HepG2 (cell line): Measurements from ENCODE around the gene RABGAP1L. TPM values are rescaled to one million over a fixed set of nuclear protein-coding genes. Genes with fewer than 3 reads are reported as not detected.

Experiments
- ATAC-seq: fragments of 200-7000 bp; cut with Tn5 transposase; 3 replicates; pipeline ENCODE4 v1.9.1; 2020; ENCODE audit warnings: mild to moderate bottlenecking, moderate library complexity
- BruUV-seq: library from RNA; stranded (reverse); fragments of 400-500 nt; replicated peaks from 2 replicates; lab custom pipeline; 2021; lab: Mats Ljungman, UMichigan
- CTCF ChIA-PET: fragments of 300-600 bp; formaldehyde crosslinking; extraction: SDS; loops from one replicate; lab custom pipeline; 2021; ENCODE audit warnings: low total read pairs, inconsistent platforms, low intra/inter-chr PET ratio; lab: Yijun Ruan, JAX
- POLR2A ChIA-PET: fragments of 350-600 bp; sonication (Branson Sonifier 250); formaldehyde crosslinking; loops from one replicate; lab custom pipeline; 2020; ENCODE audit warnings: antibody characterized with exemption, inconsistent platforms; lab: Yijun Ruan, JAX
- DNase-seq: peaks from one replicate; pipeline ENCODE4 v3.0.0-alpha.2; 2015; ENCODE audit warnings: low spot score
- FAIRE-seq: peaks from 3 replicates; lab custom pipeline; 2011; peaks lifted over from hg19 to GRCh38; lab: Jason Lieb, UNC
- H2AFZ ChIP-seq: one replicate; pipeline ENCODE4 v1.6.1; 2011; ENCODE audit warnings: low read length, inconsistent platforms
- H3K27ac ChIP-seq: fragments of 300-600 bp; 3 replicates; pipeline ENCODE4 v1.8.0; 2011; ENCODE audit warnings: mixed run types, mild to moderate bottlenecking, mixed read lengths, low read length, inconsistent platforms; ENCODE audit not compliant: insufficient read depth; ENCODE audit errors: extremely low read length
- H3K27me3 ChIP-seq, 2 experiments: fragments of 200-600 bp in 1 of 2; 2 replicates in 1 of 2; 3 replicates in 1 of 2; pipeline versions ENCODE4 v1.6.0 to v1.8.0; 2011; ENCODE audit warnings: low read length in 2 of 2, mild to moderate bottlenecking in 2 of 2, moderate library complexity in 2 of 2, inconsistent platforms in 1 of 2; ENCODE audit not compliant: insufficient read depth in 2 of 2, control insufficient read depth in 1 of 2
- H3K36me3 ChIP-seq, 2 experiments: fragments of 200-600 bp in 1 of 2; replicated peaks in 1 of 2; 2 replicates in 1 of 2; 3 replicates in 1 of 2; pipeline versions ENCODE4 v1.5.1 to v1.8.0; 2011; ENCODE audit warnings: low read length in 2 of 2, inconsistent platforms in 1 of 2; ENCODE audit not compliant: insufficient read depth in 2 of 2, control insufficient read depth in 1 of 2
- H3K4me1 ChIP-seq: 2 replicates; pipeline ENCODE4 v1.5.1; 2012; ENCODE audit warnings: low read length, inconsistent platforms; ENCODE audit not compliant: insufficient read depth
- H3K4me2 ChIP-seq: 2 replicates; pipeline ENCODE4 v1.6.0; 2011; ENCODE audit warnings: low read depth, low read length, inconsistent platforms
- H3K4me3 ChIP-seq, 3 experiments: fragments of 200-600 bp in 1 of 3; sonication (generic), shearing (Covaris generic) in 1 of 3; replicated peaks in 1 of 3; 2 replicates each; pipeline ENCODE4 v1.5.1; 2011 to 2016; ENCODE audit warnings: low read length in 3 of 3, inconsistent platforms in 2 of 3, low read depth in 2 of 3, mild to moderate bottlenecking in 2 of 3, control low read depth in 1 of 3, mixed read lengths in 1 of 3; ENCODE audit not compliant: insufficient read depth in 1 of 3
- H3K79me2 ChIP-seq: one replicate; pipeline ENCODE4 v1.6.1; 2011; ENCODE audit warnings: low read length, inconsistent platforms; ENCODE audit not compliant: insufficient read depth
- H3K9ac ChIP-seq: 2 replicates; pipeline ENCODE4 v1.6.0; 2011; ENCODE audit warnings: mild to moderate bottlenecking, low read depth, low read length, inconsistent platforms; ENCODE audit not compliant: insufficient read depth
- H3K9me3 ChIP-seq: 2 replicates; pipeline ENCODE4 v1.5.1; 2012; ENCODE audit warnings: mild to moderate bottlenecking, low read length
- H4K20me1 ChIP-seq: 2 replicates; pipeline ENCODE4 v1.6.0; 2011; ENCODE audit warnings: inconsistent platforms, mild to moderate bottlenecking, low read length, moderate library complexity; ENCODE audit not compliant: insufficient read depth
- CAMTA2 ChIP-seq: sonication (generic); formaldehyde crosslinking; IDR thresholded peaks from 2 replicates; pipeline ENCODE4 v1.4.0; 2020; ENCODE audit warnings: mild to moderate bottlenecking, missing genetic modification reagents, borderline replicate concordance
- CEBPG ChIP-seq: IDR thresholded peaks from 2 replicates; pipeline ENCODE4 v1.6.1; 2016
- HOXA5 ChIP-seq: sonication (generic); formaldehyde crosslinking; IDR thresholded peaks from 2 replicates; pipeline ENCODE4 v1.4.0; 2020; ENCODE audit warnings: missing genetic modification reagents
- JUNB ChIP-seq: sonication (generic); formaldehyde crosslinking; IDR thresholded peaks from 2 replicates; pipeline ENCODE4 v1.8.0; 2022; ENCODE audit warnings: missing genetic modification reagents, mild to moderate bottlenecking, borderline replicate concordance
- SKIL ChIP-seq: sonication (generic); formaldehyde crosslinking; IDR thresholded peaks from 2 replicates; pipeline ENCODE4 v1.8.0; 2022; ENCODE audit warnings: missing genetic modification reagents, mild to moderate bottlenecking, moderate library complexity, borderline replicate concordance
- STAG1 ChIP-seq: sonication (generic); formaldehyde crosslinking; IDR thresholded peaks from 2 replicates; pipeline ENCODE4 v1.4.0; 2020; ENCODE audit warnings: missing genetic modification reagents
- ZNF552 ChIP-seq: sonication (generic); formaldehyde crosslinking; IDR thresholded peaks from 2 replicates; pipeline ENCODE4 v1.9.0; 2022; ENCODE audit warnings: missing genetic modification reagents, mild to moderate bottlenecking, borderline replicate concordance
- ZNF883 ChIP-seq: sonication (generic); formaldehyde crosslinking; IDR thresholded peaks from 2 replicates; pipeline ENCODE4 v1.5.1; 2020; ENCODE audit warnings: mild to moderate bottlenecking, missing genetic modification reagents; ENCODE audit errors: not compliant biosample characterization
- ZSCAN25 ChIP-seq: sonication (generic); formaldehyde crosslinking; IDR thresholded peaks from 2 replicates; pipeline ENCODE4 v1.8.0; 2022; ENCODE audit warnings: mild to moderate bottlenecking, missing genetic modification reagents
- ZSCAN31 ChIP-seq: sonication (generic); formaldehyde crosslinking; IDR thresholded peaks from 2 replicates; pipeline ENCODE4 v1.5.0; 2020; ENCODE audit warnings: low read depth, mild to moderate bottlenecking, missing genetic modification reagents
- in situ Hi-C: cut with HindIII; loops from 2 replicates; pipeline ENCODE4 v1.10.0; 2017; ENCODE audit warnings: low pct_unique_long_range_greater_than_20kb; ENCODE audit not compliant: extremely low pct_ligation_motif_present
- intact Hi-C: fragments of 100-400 bp; cut with micrococcal nuclease; formaldehyde crosslinking; loops from one replicate; pipeline ENCODE4 v1.10.0; 2022; ENCODE audit not compliant: unreplicated experiment
- polyA plus RNA-seq, 8 experiments: library from polyadenylated mRNA; depleted of rRNA in 3 of 8; stranded (reverse) in 7 of 8; unstranded in 1 of 8; fragments of >200 nt; fragmentation: Illumina TruSeq in 4 of 8; extraction: Trizol in 4 of 8; gene quantifications; 2 replicates each; pipeline versions ENCODE4 v1.2.1 to v1.2.3, GENCODE V29; 2011 to 2016; ENCODE audit warnings: low read depth in 4 of 8, missing spikeins in 1 of 8, mixed read lengths in 1 of 8; ENCODE audit not compliant: insufficient read depth in 1 of 8
- total RNA-seq, 5 experiments: library from RNA; depleted of rRNA; stranded (reverse); fragments of >200 nt; fragmentation: Illumina TruSeq; extraction: Trizol; gene quantifications; 2 replicates each; pipeline ENCODE4 v1.2.3, GENCODE V29; 2016; ENCODE audit warnings: low read depth in 1 of 5

Gene RABGAP1L
- total and polyA plus RNA-seq, 2 of the 13 experiments (the other 11 are each of a cell fraction or from before 2014, with no cell fraction given): 7.9 to 22.6 TPM

- H3K4me1 ChIP-seq: peaks cover 6% of the 10 kb centered on the region; the same call in 1 of the 2 replicates
- in situ Hi-C loops (no loop called here), intact Hi-C loops (no loop called here)
- TF ChIP-seq CEBPG (CRISPR knock-in tag): no peak
- no peak for TF ChIP-seq JUNB (CRISPR knock-in tag)
- no peak for TF ChIP-seq CAMTA2 (CRISPR knock-in tag)
- no peak for TF ChIP-seq ZNF552
- no peak for TF ChIP-seq ZNF883 (CRISPR knock-in tag)
- TF ChIP-seq STAG1 (CRISPR knock-in tag): no peak
- no peak for TF ChIP-seq ZSCAN25 (CRISPR knock-in tag)
- TF ChIP-seq ZSCAN31 (CRISPR knock-in tag): no peak
- no peak for TF ChIP-seq SKIL (CRISPR knock-in tag)
- TF ChIP-seq HOXA5 (CRISPR knock-in tag): no peak
- ATAC-seq (no peak), DNase-seq (no peak), FAIRE-seq (no peak)
- no peak overlapping the region for H3K9ac ChIP-seq
- H3K27ac ChIP-seq: no peak overlapping the region
- no peaks in the 10 kb centered on the region for H3K36me3 ChIP-seq
- H3K79me2 ChIP-seq: no peaks in the 10 kb centered on the region
- BruUV-seq: no TSS peak
- H3K4me2 ChIP-seq: no peak overlapping the region
- no peak overlapping the region for H3K4me3 ChIP-seq
- H3K9me3 ChIP-seq: no peaks in the 10 kb centered on the region
- no peak overlapping the region for H2AFZ ChIP-seq
- H4K20me1 ChIP-seq: no peaks in the 10 kb centered on the region
- POLR2A ChIA-PET: no interaction called here
- H3K27me3 ChIP-seq: no peaks in the 10 kb centered on the region
- CTCF ChIA-PET: no interaction called here
These were observed 192.8 kb downstream of the RABGAP1L start for GRCh38 chr1:174352117-174352516.
